ENCODE results near the gene MICAL3. TPM values are rescaled to one million over a fixed set of nuclear protein-coding genes. Genes with fewer than 3 reads are reported as not detected.

Gene MICAL3
- total RNA-seq, 4 donors from 2014 or later = 84.2 to 290 (median 151) TPM

DNA sequence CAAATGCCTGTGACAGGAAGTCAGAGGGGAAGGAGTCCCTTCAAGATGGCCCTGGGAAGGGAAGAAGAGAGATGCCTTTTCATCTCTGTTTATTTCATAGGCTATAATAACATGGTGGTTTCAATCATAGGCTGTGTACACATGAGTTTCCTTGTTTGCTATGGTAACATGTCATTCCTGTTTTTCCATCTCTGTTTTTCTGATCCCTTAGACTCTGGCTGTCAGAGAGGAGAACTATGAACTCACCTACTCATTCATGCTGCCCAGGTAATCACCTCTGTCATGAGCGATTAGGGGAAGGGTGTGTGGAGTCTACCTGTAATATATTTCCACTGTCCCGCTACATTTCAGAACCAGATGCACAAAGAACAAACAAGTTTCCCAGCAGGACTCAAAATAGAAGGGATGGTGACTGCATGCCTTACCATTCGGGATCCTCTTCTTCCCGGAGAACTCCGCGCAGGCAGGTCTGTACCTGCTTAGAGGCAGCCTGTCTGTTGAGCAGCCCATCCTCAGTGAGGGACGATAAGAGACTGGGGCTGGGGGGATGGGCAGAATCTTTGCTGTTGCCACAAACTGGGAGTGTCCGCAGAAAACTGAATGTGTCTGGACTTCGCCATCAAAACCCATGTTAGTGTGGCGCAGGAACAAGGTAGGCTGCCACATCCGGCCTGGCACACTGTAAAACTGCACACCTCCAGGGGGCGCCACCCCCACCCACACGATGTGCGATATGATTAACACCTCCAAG, 46.4 kb upstream of the MICAL3 start:
- Histone ChIP-seq H3K4me3 (no peak overlapping the region), H3K27ac (no peak overlapping the region), H3K4me1 (peaks cover 0 to 51% (median 20%) of the 10 kb centered on the region in 4 donors), H3K9me3 (no peaks in the 10 kb centered on the region), H3K36me3 (no peaks in the 10 kb centered on the region), H3K27me3 (no peaks in the 10 kb centered on the region)
- TF ChIP-seq POLR2AphosphoS5 (IDR thresholded peaks at IDR 0.05) (peak in 1 of 3 donors; percentile 8), POLR2A (IDR thresholded peaks at IDR 0.05) (no peak)
- intact Hi-C loops (cut with DNase I; ENCODE audit: low total_unique reads) (loop anchor here (10.0 kb wide), 2 partner anchors 46 to 166 kb away; partner anchors contain the start of gene MICAL3), in situ Hi-C loops (cut with MboI; ENCODE audit: low pct_ligation_motif_present in 1 of 4, low pct_unique_long_range_greater_than_20kb in 1 of 4, low sequenced_read_pairs in 3 of 4) (loop anchor here in 3 of 4 donors (5.0 to 10.0 kb wide), 3 partner anchors 46 to 238 kb away; partner anchors contain the start of gene MICAL3 (in 1 of the 3))
- 61 to 71% methylated on average over 2 to 14 of the region's 14 CpGs for WGBS, 2 donors (ENCODE audit: low coverage in 1 of 2)
- DNase-seq = no peak

GRCh38 chr22:18070041-18070440, 45.7 kb upstream of the MICAL3 start:
- Histone ChIP-seq H3K4me3 (no peak overlapping the region), H3K27ac (no peak overlapping the region), H3K27me3 (no peaks in the 10 kb centered on the region), H3K4me1 (peaks cover 0 to 50% (median 17%) of the 10 kb centered on the region in 4 donors), H3K36me3 (no peaks in the 10 kb centered on the region), H3K9me3 (no peaks in the 10 kb centered on the region)
- DNase-seq = no peak
- no peak for TF ChIP-seq POLR2A (IDR thresholded peaks at IDR 0.05)
- no peak for TF ChIP-seq CTCF (IDR thresholded peaks at IDR 0.05)
- no peak for TF ChIP-seq EP300 (IDR thresholded peaks at IDR 0.05; ENCODE audit: low read depth)
- TF ChIP-seq POLR2AphosphoS5 (IDR thresholded peaks at IDR 0.05) = no peak
- WGBS, 2 donors (ENCODE audit: low coverage in 1 of 2) = 90 to 96% methylated on average over 4 of the region's 4 CpGs
- intact Hi-C loops (cut with DNase I; ENCODE audit: low total_unique reads) (loop anchor here (10.0 kb wide), 2 partner anchors 45 to 165 kb away; partner anchors contain the start of gene MICAL3), in situ Hi-C loops (cut with MboI; ENCODE audit: low pct_ligation_motif_present in 1 of 4, low pct_unique_long_range_greater_than_20kb in 1 of 4, low sequenced_read_pairs in 3 of 4) (loop anchor here in 3 of 4 donors (5.0 to 10.0 kb wide), 3 partner anchors 45 to 238 kb away; partner anchors contain the start of gene MICAL3 (in 1 of the 3))

GRCh38 chr22:18069041-18069440, 44.7 kb upstream of the MICAL3 start:
- H3K27me3 ChIP-seq = no peaks in the 10 kb centered on the region
- in situ Hi-C loops (cut with MboI; ENCODE audit: low pct_ligation_motif_present in 1 of 4, low pct_unique_long_range_greater_than_20kb in 1 of 4, low sequenced_read_pairs in 3 of 4) = no loop called here
- no peaks in the 10 kb centered on the region for H3K9me3 ChIP-seq
- no peak for DNase-seq
- H3K36me3 ChIP-seq = no peaks in the 10 kb centered on the region
- no peak overlapping the region for H3K4me3 ChIP-seq
- no peak for TF ChIP-seq POLR2AphosphoS5 (IDR thresholded peaks at IDR 0.05)
- TF ChIP-seq CTCF (IDR thresholded peaks at IDR 0.05) = no peak
- no peak for TF ChIP-seq EP300 (IDR thresholded peaks at IDR 0.05; ENCODE audit: low read depth)
- no peak for TF ChIP-seq POLR2A (IDR thresholded peaks at IDR 0.05)
- 43 to 61% methylated on average over 2 of the region's 2 CpGs for WGBS, 2 donors (ENCODE audit: low coverage in 1 of 2)
- peak overlapping the region; percentile 74 to 89 (median 78) for H3K27ac ChIP-seq
- intact Hi-C loops (cut with DNase I; ENCODE audit: low total_unique reads) = no loop called here
- H3K4me1 ChIP-seq = peaks cover 0 to 50% (median 17%) of the 10 kb centered on the region in 4 donors

GRCh38 chr22:18068381-18068988, 44.1 kb upstream of the MICAL3 start:
- DNase-seq = no peak

More at GRCh38 chr22:18068381-18068988, 44.1 kb upstream of the MICAL3 start:
- no peaks in the 10 kb centered on the region for H3K9me3 ChIP-seq
- H3K27ac ChIP-seq = peak overlapping the region; percentile 74 to 89 (median 78)
- WGBS, 2 donors (ENCODE audit: low coverage in 1 of 2) = 78% methylated on average over 3 of the region's 3 CpGs; no CpG with 5 or more reads in 1 of the 2 donors
- intact Hi-C loops (cut with DNase I; ENCODE audit: low total_unique reads) (no loop called here), in situ Hi-C loops (cut with MboI; ENCODE audit: low pct_ligation_motif_present in 1 of 4, low pct_unique_long_range_greater_than_20kb in 1 of 4, low sequenced_read_pairs in 3 of 4) (no loop called here)
- peaks cover 0 to 50% (median 17%) of the 10 kb centered on the region in 4 donors for H3K4me1 ChIP-seq
- no peaks in the 10 kb centered on the region for H3K27me3 ChIP-seq
- TF ChIP-seq EP300 (IDR thresholded peaks at IDR 0.05; ENCODE audit: low read depth) (no peak), POLR2AphosphoS5 (IDR thresholded peaks at IDR 0.05) (peak in 2 of 3 donors; percentile 12 to 22)
- H3K4me3 ChIP-seq = no peak overlapping the region
- no peaks in the 10 kb centered on the region for H3K36me3 ChIP-seq
